GM12891 (cell line): ENCODE measurements around the gene ADAM17.

ENCODE experiments used
- POLR2A ChIP-seq: IDR thresholded peaks from 2 replicates; pipeline ENCODE4 v1.6.1; 2011; ENCODE audit warnings: low read depth, low read length, control low read depth
- POLR2AphosphoS5 ChIP-seq: IDR thresholded peaks from 2 replicates; pipeline ENCODE4 v1.6.1; 2011; ENCODE audit warnings: low read depth, low read length, control low read depth
- SPI1 ChIP-seq: IDR thresholded peaks from 2 replicates; pipeline ENCODE4 v1.6.1; 2011; ENCODE audit warnings: low read depth, low read length, control low read depth
- TAF1 ChIP-seq: IDR thresholded peaks from 2 replicates; pipeline ENCODE4 v1.6.1; 2011; ENCODE audit warnings: low read depth, low read length, control low read depth

- no peak for TF ChIP-seq TAF1
- no peak for TF ChIP-seq POLR2A
- TF ChIP-seq POLR2AphosphoS5: no peak
- no peak for TF ChIP-seq SPI1
Measured at GRCh38 chr2:9461079-9461478, 94.6 kb downstream of the ADAM17 start.
